ENCODE measurements around the gene SSBP3.

The SSBP3 gene

DNA sequence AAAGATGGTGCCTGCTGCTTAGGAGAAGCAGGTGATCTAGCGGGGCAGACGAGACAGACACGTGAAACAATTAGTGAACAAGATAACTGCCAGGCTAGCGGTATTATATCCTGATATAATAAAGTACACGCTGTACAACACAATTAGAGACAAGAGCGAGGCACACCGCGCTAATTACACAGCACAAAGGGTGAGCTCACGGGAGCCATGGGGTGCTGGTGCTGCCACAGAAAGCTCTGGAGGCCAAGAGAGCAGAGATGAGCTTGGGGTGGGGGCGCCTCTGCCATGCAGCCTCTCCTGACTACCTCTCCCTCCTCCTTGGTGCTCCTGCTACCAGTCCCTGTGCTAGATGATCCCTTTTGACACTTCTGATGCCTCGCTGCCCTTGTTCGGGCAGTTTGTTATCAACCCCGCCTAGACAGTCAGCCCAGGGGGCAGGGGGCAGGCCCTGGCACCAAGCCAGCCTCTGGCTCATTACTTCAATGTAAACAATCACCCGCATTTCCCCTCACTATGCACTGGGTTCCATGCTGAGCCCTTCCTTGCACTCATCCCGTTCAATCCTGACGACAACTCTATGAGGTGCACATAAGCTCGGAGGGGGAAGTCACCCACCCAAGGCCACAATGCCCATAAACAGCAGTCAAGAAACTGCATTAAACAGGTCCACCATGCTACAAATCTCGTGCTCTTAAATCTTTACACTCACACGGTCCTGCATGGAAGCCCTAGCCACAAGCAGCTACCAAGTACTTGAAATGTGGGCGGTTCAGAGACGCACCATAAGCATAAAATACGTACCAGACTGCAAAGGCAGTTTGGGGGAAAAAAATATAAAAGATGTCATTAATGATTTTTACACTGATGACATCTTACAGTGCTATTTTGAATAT lies 103.0 kb downstream of the SSBP3 start:
- peak; percentile 93 for DNase-seq

DNA sequence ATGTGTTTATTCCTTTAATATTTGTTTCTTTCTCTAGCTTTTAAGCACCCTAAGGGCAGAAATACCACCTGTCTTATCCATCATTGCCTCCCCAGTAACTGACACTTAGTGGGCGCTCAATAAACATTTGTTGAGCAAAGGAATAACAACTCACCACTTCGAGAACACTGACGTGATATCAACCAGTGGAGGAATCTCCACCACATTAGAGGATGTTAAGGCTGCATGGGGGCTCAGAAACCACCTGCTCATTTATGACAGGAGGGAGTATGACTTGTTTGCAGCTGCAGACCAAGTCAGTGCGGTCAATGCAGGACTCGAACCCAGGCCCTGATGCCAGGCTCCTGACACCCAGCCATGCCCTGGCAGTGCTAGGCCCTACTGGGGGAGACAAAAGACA lies 103.6 kb downstream of the SSBP3 start:
- no peak for DNase-seq

DNA sequence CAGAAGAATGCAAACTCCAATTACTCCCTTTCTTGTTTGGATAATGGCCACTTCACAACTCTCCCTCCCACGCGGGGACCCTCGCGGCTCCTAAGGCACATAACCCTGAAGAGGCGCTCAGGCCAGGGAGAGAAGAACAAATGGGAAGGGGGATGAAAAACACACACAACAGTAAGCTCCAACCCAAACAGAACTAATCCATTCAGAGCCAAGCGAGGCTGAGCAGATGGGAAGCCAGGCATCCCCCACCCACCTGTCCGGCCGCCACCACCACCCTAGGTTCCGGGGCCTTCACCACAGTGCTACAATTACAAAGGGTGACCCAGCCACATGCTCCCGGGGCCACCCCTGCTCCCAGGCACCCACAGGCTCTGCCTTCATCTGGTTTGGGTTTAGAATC lies 104.7 kb downstream of the SSBP3 start:
- no peak for DNase-seq

DNA sequence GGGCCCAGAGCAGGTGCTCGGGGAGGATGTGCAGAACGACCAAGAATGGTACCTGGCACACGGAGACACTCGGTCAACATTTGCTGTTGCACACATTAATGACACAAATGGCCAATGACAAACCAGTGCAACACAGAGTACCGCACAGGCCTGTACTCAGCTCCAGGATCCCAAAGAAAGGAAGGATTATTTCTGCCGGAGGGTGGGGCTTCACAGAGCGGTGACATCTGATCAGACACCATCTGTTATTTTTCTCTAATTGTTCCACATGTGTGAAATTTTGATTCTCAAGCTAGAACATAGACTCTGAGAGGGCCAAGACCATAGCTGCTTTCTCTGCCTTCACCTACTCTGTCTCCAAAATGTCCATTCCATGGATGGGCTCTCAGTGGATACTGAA lies 105.8 kb downstream of the SSBP3 start:
- no peak for DNase-seq

DNA sequence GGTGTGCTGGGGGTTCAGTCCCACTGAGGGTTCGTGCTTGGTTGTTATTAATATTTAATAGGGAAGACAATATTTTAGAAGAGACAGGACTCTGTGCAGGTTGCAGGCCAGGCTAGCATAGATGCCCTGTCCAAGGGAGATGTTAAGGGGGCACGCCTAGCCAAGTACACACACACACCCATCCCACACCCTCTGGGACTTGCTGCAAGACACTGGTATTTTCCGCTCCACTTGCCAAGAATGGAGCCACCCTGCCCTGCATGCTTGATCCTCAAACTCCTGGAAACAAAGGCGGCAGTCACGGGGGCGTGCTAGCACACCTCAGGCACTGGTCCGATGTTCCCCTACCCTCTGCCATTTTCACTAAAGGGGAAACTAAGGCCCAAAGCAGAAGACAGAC lies 107.2 kb downstream of the SSBP3 start:
- no peak for DNase-seq

DNA sequence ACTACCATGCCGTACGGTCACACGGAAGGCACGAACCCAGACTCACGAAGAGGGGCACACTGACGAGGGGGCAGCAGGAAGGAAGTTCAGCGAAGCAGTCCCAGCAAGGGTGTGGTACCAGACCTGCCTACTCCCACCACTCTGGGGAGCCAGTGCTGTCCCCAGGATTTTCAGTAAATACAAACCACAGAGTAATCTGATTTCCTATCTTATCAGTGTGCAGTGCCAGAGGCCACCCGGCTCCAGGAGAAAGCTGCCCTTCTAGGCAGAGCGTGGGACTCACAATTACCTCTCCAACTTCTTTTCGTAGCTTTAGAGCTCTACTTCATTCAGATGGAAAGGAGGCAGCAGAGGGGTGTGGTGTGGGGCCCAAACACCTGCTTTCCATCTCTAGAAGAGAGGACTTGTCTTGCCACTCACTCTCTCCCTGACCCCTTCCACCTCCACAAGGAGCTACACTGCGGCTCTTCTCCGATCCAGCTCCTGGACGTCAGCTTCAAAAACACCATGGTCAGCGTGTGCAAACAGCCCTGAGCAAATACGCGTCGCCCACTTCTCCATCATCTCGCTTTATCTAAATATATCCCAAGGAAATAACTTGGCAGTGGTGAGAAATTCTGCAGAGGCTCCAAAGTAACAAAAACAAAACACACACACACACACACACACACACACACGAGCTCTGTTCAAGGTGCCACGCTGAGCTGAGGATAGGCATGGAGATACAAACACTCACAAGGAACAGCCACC lies 107.7 kb downstream of the SSBP3 start:
- no peak for DNase-seq

DNA sequence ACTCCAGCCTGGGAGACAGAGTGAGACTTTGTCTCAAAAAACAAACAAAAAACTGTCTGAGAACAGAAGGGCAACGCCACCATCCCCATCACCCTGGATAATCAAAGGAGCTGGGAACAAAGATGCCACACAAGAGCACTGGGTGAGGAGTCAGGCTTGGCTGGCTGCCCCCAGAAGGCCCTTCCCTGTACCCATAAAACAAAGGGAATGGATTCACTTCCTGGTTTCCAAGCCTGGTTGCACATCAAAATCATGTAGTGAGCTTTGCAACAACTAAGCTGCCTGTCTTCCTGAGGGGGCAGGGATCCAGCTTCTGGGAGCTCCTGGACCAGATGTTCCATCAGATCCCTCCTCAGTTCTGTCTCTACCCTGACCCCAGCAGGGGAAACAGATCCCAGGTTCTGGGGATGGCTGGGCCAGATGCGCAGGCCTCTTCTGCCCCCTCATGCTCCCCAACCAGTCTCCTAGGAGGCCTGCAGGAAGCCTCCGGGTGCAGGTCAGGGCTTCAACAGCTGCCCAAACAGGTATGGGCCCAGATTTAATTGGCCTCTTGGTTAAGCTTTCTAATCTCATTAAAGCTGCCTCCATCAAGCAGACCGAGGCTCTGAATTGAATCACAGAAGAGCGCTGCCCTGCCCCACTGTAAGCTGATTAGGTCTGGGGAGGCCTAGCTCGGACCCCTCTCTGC lies 108.5 kb downstream of the SSBP3 start:
- no peak for DNase-seq

DNA sequence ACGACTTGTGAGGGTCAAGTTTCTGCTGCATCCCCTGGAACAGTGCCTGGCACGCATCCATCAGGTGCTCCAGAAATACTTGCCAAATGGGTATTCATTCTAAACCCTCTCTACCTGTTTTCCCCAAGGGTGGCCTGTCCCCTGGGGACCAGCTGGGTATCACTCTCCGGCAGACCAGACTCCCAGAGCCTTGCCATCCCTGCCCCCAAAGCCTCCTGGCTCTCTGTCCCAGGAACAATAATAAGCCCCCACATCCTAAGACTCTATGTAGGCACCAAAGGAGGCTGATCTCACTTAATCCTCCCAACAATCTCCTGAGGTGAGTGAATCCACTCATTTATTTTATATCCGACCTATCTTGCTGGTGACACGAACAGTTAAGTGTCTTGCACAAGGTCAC lies 109.5 kb downstream of the SSBP3 start:
- DNase-seq, result no peak

DNA sequence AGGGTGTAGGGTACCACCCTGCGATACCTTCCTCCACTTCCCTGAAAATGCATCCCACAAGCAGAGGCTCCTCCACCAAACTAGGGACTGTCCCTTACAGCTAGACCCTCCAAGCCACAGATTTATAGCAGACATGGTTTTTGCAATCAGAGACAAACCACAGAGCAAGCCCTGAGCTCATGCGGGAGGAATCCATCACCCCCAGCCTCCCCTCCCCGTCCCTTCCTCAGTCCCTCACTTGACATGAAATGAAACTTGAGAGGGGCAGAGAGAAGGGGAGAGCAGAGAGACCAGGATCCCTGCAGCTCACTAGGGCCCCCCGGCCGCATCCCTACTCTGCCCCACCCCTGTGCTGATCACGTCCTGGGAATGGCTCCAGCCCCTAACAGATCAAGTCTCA lies 111.3 kb downstream of the SSBP3 start:
- no peak for DNase-seq

DNA sequence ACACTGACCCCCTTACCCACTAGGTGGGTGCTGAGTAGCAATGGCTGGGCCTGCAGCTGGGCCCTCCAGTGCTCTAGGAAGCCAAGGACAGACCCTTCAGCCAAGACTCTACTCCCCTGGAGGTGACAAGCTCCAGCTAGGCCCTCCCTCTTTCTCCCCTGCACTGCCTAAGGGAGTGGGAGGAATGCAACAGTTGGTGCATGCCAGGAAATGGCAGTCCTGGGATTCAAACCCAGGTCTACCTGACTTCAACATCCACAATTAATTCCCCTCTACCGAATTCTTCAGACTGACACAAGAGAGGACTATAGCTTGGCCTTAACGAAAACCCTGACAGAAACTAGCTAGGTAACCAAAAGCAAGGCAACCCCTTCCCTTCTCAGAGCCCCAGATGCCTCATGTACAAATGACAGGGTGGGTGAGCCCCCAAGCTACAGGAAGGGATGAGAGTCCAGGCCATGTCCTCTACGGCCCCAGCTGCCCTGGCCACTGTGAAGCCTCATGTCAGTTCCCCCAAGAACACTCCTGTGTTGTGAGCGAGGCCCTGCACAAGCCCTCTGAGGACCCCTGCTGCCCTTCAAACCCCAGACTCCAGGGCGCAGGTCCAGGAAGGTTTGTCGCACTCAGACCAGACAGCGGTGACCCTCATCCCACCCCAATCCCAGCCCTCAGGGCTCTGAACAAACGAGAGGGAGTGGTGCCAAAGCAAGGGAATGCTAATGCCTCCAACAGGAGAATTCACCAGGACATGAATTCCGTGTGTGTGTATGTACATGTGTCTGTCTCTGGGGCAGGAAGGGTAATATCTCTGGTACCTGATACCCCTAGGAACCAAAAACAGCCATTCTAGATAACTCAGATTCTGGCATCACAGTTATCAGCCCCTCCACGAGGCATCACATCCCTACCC lies 113.9 kb downstream of the SSBP3 start:
- DNase-seq, result no peak

DNA sequence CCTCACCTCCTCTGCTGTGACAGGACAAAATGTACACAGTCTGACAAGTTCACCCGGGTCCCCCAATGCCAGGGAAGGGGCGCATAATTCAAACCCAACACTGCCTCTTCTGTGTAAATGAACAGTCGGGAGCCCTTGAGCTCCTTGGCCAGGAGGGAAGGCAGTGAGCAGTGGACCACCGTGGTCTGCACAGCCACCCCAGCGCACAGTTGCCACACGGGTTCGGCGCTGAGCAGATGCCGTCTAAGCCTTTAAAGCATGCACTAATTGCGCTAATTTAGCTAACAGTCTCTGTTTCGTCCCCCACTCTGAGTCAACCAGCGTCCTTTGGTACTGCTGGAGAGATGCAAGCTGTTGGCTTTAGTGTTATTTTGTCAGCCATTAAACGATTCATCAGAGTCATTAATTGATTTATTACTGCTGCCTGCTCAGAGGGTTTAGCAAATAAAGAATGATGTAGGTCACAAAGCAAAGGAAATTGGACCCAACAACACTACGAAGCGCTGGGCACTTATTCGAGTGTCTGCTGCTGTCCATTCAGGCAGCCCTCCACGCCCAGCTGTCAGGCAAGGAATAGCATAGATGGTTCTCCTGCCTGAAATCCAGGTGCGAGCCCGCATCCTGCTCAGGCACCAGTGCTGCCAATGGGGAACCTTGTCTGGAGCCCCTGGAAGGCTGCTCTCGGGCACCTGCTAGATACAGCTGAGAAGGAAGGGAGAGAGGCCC lies 114.8 kb downstream of the SSBP3 start:
- DNase-seq, result peak; percentile 86

DNA sequence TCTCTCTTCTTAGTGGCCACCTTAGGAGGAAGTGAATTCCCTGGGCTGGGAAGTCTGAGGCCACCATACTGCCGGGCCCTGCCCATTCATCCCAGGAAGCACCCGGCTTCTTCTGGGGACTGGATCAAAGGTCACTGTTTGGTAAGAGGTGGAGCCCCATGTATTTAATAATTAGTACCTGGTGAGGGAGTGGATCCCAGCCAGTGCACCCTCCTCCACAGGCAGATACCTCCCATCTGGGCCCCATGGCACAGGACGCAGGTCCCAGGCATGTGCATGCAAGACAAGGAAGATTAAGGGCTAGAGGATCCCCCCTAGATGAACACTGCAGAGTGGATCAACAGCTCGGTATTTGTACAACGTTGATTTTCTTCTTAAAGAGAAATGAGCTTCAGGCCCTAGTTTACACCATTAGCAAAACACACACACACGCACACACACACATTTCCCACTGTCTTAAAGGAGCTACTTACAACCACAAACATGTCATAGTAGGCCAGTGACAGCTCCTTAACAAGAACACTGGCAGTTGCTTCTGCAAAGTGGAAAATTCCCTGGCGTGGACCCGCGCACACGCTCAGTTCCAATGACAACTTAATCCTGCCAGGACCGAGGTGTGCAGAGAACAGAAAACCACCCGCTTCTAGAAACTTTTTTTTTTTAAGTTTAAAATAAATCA lies 115.5 kb downstream of the SSBP3 start:
- DNase-seq, result no peak

DNA sequence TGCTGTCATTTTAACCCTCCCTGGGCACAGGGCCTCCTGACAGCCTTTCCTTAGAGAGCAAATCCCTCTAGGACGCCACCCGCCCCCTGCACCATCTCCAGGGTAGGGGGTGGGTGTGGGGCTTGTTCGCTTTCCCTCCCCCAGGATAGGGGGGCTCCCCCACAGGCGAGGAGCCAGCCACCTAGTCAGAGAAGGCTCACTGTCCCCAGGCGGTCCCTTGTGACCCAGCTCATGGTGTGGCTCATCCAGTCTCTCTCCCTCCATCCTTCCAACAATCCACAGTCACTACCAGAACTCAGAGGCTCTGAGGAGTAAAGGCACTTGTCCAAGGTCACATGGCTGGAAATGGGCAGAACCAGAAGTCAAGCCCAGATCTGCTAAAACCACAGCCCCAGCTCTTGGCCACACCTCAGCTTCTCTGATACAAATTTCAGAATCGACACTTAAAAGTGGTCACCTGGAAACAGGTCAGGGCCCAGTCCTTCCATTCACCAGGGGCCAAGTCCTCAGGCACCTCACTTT lies 116.4 kb downstream of the SSBP3 start:
- DNase-seq, result no peak

DNA sequence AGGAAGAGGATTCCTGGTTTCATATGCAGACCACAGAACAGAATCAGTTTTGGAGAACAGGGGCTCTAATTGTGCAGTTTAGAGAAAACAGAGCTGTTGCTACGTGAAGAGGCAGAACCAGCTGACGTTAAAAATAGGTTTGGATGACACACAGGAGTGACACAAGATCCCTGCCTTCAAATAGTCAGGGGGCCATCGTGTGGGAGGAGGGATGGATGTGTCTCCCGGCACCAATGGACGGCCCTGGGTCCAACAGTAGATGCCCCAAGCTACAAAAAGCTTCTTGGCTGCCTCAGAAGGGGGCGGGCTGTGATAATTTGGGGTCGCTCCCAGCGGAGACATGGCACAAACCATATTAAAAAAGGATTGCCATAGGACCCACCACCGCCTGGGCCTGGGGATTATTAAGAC lies 118.4 kb downstream of the SSBP3 start:
- no peak for DNase-seq

DNA sequence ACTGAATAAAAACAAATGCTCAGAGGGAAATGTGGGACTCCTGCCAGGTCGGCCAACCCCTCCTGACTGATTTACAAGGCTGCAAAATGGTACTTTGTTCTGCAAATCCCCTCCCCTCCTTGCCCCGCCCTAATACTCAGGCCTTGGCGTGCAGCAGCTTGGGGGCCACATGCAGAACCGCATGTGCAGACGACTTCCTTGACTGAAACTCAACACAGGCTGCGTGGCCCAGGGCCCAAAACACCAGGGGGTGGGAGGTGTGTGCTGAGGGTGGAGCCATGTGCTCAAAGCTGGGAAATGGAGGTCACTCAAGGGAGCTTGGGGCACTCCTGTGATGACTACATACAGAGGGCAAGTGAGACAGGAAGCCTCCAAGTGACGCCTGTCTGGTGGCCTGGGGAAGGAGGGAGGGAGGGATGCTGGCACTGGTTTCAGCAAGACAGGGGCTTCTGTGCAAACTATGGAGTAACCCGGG lies 119.0 kb downstream of the SSBP3 start:
- no peak for DNase-seq

DNA sequence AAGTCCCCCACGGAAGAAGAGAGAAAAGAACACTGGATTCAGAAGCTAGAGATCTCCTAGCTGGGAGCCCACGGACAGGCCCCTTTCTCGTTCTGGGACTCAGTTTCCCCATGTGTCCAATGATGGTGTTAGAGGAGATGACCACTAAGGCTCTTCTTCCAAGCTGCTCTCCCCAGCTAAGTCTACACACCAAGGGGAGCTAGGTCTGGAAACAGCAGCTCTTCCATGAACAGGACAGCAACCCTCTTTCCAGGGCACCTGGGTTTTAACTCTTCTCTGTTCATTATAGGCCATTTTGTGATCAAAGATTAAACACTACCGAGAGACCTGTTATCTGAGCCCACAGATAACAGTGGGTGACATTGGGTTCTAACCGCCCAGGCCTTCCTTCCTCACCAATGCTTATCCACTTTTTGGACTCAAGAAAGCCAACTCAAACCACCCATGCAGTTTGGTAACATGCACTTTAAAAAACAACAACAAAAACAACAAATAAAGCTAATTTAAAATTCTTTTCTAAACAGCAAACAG lies 120.3 kb downstream of the SSBP3 start:
- no peak for DNase-seq

DNA sequence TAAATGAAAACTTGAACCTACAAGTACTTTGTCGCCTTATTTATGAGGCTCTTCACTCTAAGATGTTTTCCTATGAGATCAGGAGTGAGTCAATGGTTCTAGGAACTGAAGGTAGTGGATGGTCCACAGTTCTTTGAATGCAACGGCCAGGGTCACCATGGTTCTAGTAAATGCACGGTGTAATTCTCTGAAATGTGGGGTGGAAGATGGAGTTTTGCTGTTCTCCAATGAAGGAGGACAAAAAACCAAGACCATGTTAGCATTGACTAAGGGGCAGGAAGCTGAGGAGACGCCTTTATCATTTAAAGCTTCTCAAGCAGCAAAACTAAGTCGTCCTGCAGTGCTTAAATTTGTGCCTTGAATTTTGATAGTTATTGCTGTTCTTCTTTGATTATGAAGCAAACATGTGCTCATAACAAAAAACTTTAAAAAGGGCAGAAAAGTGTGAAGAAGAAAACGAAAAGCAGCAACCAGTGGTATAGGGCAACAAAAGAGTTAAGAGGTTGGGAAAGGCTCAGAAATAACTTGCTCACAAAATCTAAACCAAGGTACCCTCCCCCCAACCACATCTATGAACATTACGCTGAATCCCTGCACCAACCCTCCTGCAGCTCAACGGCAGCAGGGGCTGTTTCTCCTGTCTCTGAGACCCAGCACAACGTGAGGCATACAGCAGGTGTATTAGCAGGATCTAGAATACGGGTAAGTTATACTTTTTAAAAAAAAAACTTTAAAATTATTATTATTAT lies 121.2 kb downstream of the SSBP3 start:
- DNase-seq, result no peak

DNA sequence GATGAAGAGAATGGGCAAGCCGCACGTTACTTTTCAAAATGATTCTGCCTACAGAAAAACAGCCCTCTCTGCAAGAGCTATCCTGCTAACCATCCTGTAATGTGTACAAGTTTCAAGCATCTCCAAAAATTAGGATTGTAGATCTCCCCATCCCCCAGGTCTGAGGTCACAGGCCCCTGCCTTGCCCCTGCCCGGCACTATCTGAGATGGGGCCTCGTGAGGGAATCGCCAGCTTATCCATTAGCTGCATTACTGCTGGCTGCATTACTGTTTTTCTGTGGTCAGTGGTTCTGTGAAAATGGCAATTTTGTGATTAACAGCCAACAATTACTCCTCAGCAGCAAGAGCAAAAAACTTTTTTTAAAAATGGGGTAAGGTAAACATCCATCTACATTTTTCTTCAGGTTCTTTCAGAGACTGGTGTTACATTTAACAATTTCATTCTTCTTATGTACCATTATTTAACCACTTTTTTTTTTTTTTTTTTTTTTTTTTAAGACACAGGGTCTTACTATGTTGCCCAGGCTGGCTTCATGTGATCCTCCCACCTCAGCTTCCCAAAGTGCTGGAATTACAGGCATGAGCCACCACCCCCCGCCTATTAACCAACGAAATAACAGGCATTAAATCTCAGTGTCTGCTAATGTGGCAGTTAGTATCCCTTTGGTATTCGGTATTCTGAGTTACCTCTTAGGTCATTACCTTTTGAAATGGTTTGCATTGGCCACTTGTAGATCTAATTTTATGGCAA lies 122.4 kb downstream of the SSBP3 start:
- no peak for DNase-seq

Measured in NCI-H1417 treated with DMSO at 0.1 percent for 48 hours (cell line).